K562 (cell line): ENCODE results near the gene QSOX2. TPM values are rescaled to one million over a fixed set of nuclear protein-coding genes. Genes with fewer than 3 reads are reported as not detected.
A peak's percentile ranks its signal among the peaks of the same experiment; 100 is the strongest.

Experiments
- ATF1 ChIP-seq, 2 experiments: fragments of 450-650 bp in 1 of 2; IDR thresholded peaks; 2 replicates each; pipeline ENCODE4 v1.6.1; 2016; ENCODE audit warnings: missing compliant biosample characterization in 1 of 2, missing genetic modification characterization in 1 of 2
- CREB1 ChIP-seq, 2 experiments: sonication (generic) in 1 of 2; formaldehyde crosslinking in 1 of 2; IDR thresholded peaks; 2 replicates each; pipeline versions ENCODE4 v1.6.1 to v1.8.0; 2012 to 2022; ENCODE audit warnings: inconsistent platforms in 1 of 2, mild to moderate bottlenecking in 1 of 2, missing genetic modification reagents in 1 of 2, moderate library complexity in 1 of 2
- ELK3 ChIP-seq: fragments of 450-650 bp; formaldehyde crosslinking; IDR thresholded peaks from 2 replicates; pipeline ENCODE4 v1.4.0; 2020; ENCODE audit warnings: mild to moderate bottlenecking
- KAT7 ChIP-seq: sonication (generic); formaldehyde crosslinking; IDR thresholded peaks from 2 replicates; pipeline ENCODE4 v1.8.0; 2022; ENCODE audit warnings: missing genetic modification reagents, mild to moderate bottlenecking, borderline replicate concordance
- KHSRP ChIP-seq: fragments of 450-650 bp; IDR thresholded peaks from 2 replicates; pipeline ENCODE4 v1.6.1; 2017
- KLF13 ChIP-seq: fragments of 450-650 bp; IDR thresholded peaks from 2 replicates; pipeline ENCODE4 v1.6.1; 2016; ENCODE audit warnings: missing genetic modification characterization, low read depth, mild to moderate bottlenecking, missing compliant biosample characterization, moderate library complexity, borderline replicate concordance
- MYBL2 ChIP-seq, 2 experiments: fragments of 450-650 bp in 1 of 2; sonication (generic) in 1 of 2; formaldehyde crosslinking in 1 of 2; IDR thresholded peaks; 2 replicates each; pipeline versions ENCODE4 v1.6.1 to v1.8.1; 2017 to 2022; ENCODE audit warnings: borderline replicate concordance in 1 of 2, inconsistent platforms in 1 of 2, low read depth in 1 of 2, mild to moderate bottlenecking in 1 of 2, missing genetic modification reagents in 1 of 2, moderate library complexity in 1 of 2
- PRDM10 ChIP-seq: fragments of 450-650 bp; IDR thresholded peaks from 2 replicates; pipeline ENCODE4 v1.6.1; 2018; ENCODE audit not compliant: partially characterized antibody
- ZBTB7A ChIP-seq: IDR thresholded peaks from 2 replicates; pipeline ENCODE4 v1.6.1; 2011; ENCODE audit warnings: low read depth, mild to moderate bottlenecking, low read length, moderate library complexity, borderline replicate concordance; ENCODE audit not compliant: control insufficient read depth
- ZFX ChIP-seq: sonication (generic); formaldehyde crosslinking; IDR thresholded peaks from 2 replicates; pipeline ENCODE4 v1.8.0; 2022; ENCODE audit warnings: mild to moderate bottlenecking, missing genetic modification reagents, moderate library complexity
- ZNF384 ChIP-seq: IDR thresholded peaks from 2 replicates; pipeline ENCODE4 v1.6.1; 2012; ENCODE audit warnings: low read depth, low read length, improper control_type of control experiment
- ZNF76 ChIP-seq: fragments of 250-450 bp; sonication (Bioruptor Pico); IDR thresholded peaks from 2 replicates; pipeline ENCODE4 v1.4.0; 2020; ENCODE audit warnings: mild to moderate bottlenecking, moderate library complexity, borderline replicate concordance
- ZNF766 ChIP-seq: fragments of 200-800 bp; sonication (Bioruptor generic); conservative IDR thresholded peaks from 2 replicates; pipeline ENCODE4 v1.6.1; 2016; ENCODE audit warnings: missing genetic modification characterization, missing compliant biosample characterization
- polyA plus RNA-seq, 8 experiments: library from polyadenylated mRNA; depleted of rRNA in 4 of 8; stranded (reverse) in 5 of 8; unstranded in 3 of 8; fragments of >200 nt; fragmentation: Nextera tagmentation in 2 of 8; fragmentation: Illumina TruSeq in 1 of 8; extraction: Ambion mirVana in 2 of 8; extraction: Trizol in 1 of 8; gene quantifications; 2 replicates each; pipeline versions ENCODE4 v1.2.1 to v1.2.3, GENCODE V29; 2011 to 2014; ENCODE audit warnings: inconsistent platforms in 1 of 8, missing spikeins in 1 of 8
- total RNA-seq, 7 experiments: library from RNA; depleted of rRNA in 6 of 7; stranded (reverse); fragments of >200 nt in 6 of 7; fragmentation: Illumina TruSeq in 2 of 7; extraction: Trizol in 2 of 7; gene quantifications; 2 replicates each; pipeline versions ENCODE4 v1.2.1 to v1.2.3, GENCODE V29; 2011 to 2021; ENCODE audit warnings: low replicate concordance in 1 of 7
- TF ChIP-seq, protein P1 (sequence below): fragments of 450-650 bp; IDR thresholded peaks from 2 replicates; pipeline ENCODE4 v1.6.1; 2014; ENCODE audit warnings: low read depth, mild to moderate bottlenecking, moderate library complexity, borderline replicate concordance
- TF ChIP-seq, protein P2 (sequence below): IDR thresholded peaks from 3 replicates; pipeline ENCODE4 v1.6.1; 2011; ENCODE audit warnings: borderline replicate concordance, mild to moderate bottlenecking; ENCODE audit not compliant: insufficient read length, insufficient read depth
- TF ChIP-seq, protein P3 (sequence below): fragments of 450-650 bp; IDR thresholded peaks from one replicate; pipeline ENCODE4 v1.6.1; 2018; ENCODE audit warnings: mild to moderate bottlenecking, moderate library complexity; ENCODE audit not compliant: partially characterized antibody

Gene QSOX2
- total and polyA plus RNA-seq, 9 of the 15 experiments (the other 6 are each of a cell fraction or from before 2014, with no cell fraction given), result 0.51 to 23.7 (median 12.7) TPM

DNA sequence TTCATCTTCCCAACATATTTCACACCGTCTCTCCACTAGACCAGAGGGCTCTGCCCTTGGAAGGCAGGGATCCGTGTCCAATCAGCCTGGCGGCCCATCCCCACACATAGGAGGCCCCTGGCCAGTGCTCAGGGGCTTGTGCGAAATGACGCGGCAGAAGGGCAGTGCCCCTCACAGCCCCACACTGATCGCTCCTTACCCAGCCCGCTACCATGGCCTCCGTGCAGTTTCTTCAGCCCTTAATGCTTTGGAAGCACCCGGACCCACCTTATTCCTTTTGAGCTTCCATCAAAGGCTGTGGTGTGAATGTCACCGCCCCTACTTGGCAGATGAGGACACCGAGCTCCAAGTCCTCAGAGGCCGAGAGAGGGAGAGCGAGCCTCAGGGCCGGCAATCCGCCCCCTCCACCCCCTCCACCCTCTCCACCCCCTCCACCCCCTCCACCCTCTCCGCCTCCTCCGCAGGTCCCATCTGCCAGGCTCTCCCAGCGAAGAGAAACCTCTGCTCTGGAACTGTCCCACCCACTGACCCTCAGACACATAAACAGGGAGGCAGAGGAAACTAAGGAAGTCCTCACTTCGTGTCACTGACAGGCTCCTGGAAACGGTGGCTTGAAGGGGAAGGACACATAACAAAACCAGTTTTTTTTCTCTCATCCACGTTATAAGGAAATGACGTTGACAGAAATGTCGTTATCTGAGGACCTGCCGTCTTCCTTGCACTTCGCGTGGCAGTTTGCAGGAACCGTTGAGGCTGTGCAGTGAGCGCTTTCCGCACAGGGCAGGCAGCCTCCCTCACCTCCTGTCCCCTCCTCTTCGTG, 13.9 kb downstream of the QSOX2 start (continued):
- no peak for TF ChIP-seq ZNF76 (CRISPR knock-in tag)
- peak; percentile 54; the same call in 1 of the 2 replicates for TF ChIP-seq CREB1 (IDR thresholded peaks at IDR 0.05)
- TF ChIP-seq CREB1 (CRISPR knock-in tag; IDR thresholded peaks at IDR 0.05), result no peak
- no peak for TF ChIP-seq ELK3 (CRISPR knock-in tag)
- no peak for TF ChIP-seq KAT7 (CRISPR knock-in tag)
- peak; percentile 85; the same call in 1 of the 2 replicates for TF ChIP-seq ZNF384
- TF ChIP-seq PRDM10, result peak; percentile 17
- no peak for TF ChIP-seq ZFX (CRISPR knock-in tag)
- TF ChIP-seq ATF1 (CRISPR knock-in tag; IDR thresholded peaks at IDR 0.05), result no peak
- peak; percentile 78 for TF ChIP-seq ATF1 (tag; IDR thresholded peaks at IDR 0.05)
- TF ChIP-seq, protein P1, sequence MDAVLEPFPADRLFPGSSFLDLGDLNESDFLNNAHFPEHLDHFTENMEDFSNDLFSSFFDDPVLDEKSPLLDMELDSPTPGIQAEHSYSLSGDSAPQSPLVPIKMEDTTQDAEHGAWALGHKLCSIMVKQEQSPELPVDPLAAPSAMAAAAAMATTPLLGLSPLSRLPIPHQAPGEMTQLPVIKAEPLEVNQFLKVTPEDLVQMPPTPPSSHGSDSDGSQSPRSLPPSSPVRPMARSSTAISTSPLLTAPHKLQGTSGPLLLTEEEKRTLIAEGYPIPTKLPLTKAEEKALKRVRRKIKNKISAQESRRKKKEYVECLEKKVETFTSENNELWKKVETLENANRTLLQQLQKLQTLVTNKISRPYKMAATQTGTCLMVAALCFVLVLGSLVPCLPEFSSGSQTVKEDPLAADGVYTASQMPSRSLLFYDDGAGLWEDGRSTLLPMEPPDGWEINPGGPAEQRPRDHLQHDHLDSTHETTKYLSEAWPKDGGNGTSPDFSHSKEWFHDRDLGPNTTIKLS, result peak; percentile 67; the same call in 1 of the 2 replicates
- no peak for TF ChIP-seq KHSRP
- TF ChIP-seq, protein P2, sequence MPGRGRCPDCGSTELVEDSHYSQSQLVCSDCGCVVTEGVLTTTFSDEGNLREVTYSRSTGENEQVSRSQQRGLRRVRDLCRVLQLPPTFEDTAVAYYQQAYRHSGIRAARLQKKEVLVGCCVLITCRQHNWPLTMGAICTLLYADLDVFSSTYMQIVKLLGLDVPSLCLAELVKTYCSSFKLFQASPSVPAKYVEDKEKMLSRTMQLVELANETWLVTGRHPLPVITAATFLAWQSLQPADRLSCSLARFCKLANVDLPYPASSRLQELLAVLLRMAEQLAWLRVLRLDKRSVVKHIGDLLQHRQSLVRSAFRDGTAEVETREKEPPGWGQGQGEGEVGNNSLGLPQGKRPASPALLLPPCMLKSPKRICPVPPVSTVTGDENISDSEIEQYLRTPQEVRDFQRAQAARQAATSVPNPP, result no peak
- no peak for TF ChIP-seq ZBTB7A
- TF ChIP-seq, protein P3, sequence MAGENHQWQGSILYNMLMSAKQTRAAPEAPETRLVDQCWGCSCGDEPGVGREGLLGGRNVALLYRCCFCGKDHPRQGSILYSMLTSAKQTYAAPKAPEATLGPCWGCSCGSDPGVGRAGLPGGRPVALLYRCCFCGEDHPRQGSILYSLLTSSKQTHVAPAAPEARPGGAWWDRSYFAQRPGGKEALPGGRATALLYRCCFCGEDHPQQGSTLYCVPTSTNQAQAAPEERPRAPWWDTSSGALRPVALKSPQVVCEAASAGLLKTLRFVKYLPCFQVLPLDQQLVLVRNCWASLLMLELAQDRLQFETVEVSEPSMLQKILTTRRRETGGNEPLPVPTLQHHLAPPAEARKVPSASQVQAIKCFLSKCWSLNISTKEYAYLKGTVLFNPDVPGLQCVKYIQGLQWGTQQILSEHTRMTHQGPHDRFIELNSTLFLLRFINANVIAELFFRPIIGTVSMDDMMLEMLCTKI, result no peak
- peak; percentile 93 for TF ChIP-seq ZNF766 (CRISPR knock-in tag)
- peak; percentile 13; the same call in 1 of the 2 replicates for TF ChIP-seq KLF13 (tag)
- peak; percentile 38; the same call in 1 of the 2 replicates for TF ChIP-seq MYBL2 (IDR thresholded peaks at IDR 0.05; ENCODE audit: low read depth)
- TF ChIP-seq MYBL2 (CRISPR knock-in tag; IDR thresholded peaks at IDR 0.05; ENCODE audit: borderline replicate concordance), result no peak
